HG03175 (cell line): Measurements from ENCODE around the gene TUG1.

ENCODE experiments used
- ATAC-seq: cut with Tn5 transposase; IDR thresholded peaks from one replicate; pipeline ENCODE4 v1.9.1; 2021; ENCODE audit warnings: mild to moderate bottlenecking, moderate library complexity; ENCODE audit not compliant: unreplicated experiment

The TUG1 gene

GRCh38 chr22:30996462-30996861 lies 27.4 kb downstream of the TUG1 start:
- no peak for ATAC-seq

GRCh38 chr22:30998329-30998728 lies 29.3 kb downstream of the TUG1 start:
- ATAC-seq, result no peak

GRCh38 chr22:31001124-31001770 lies 32.2 kb downstream of the TUG1 start:
- no peak for ATAC-seq

- no peak for ATAC-seq
These were observed 36.5 kb downstream of the TUG1 start for GRCh38 chr22:31005535-31005934.

GRCh38 chr22:31019191-31019930 lies 50.3 kb downstream of the TUG1 start:
- no peak for ATAC-seq

GRCh38 chr22:31020334-31020733 lies 51.3 kb downstream of the TUG1 start:
- ATAC-seq, result no peak

GRCh38 chr22:31022516-31022915 lies 53.5 kb downstream of the TUG1 start:
- ATAC-seq, result no peak
